Smooth muscle cell of the brain vasculature (primary cell): ENCODE results near the gene IP6K3.

Experiments
- DNase-seq: peaks from one replicate; pipeline ENCODE4 v3.0.0-alpha.2; 2012; ENCODE audit warnings: low read depth, low spot score

The IP6K3 gene

DNA sequence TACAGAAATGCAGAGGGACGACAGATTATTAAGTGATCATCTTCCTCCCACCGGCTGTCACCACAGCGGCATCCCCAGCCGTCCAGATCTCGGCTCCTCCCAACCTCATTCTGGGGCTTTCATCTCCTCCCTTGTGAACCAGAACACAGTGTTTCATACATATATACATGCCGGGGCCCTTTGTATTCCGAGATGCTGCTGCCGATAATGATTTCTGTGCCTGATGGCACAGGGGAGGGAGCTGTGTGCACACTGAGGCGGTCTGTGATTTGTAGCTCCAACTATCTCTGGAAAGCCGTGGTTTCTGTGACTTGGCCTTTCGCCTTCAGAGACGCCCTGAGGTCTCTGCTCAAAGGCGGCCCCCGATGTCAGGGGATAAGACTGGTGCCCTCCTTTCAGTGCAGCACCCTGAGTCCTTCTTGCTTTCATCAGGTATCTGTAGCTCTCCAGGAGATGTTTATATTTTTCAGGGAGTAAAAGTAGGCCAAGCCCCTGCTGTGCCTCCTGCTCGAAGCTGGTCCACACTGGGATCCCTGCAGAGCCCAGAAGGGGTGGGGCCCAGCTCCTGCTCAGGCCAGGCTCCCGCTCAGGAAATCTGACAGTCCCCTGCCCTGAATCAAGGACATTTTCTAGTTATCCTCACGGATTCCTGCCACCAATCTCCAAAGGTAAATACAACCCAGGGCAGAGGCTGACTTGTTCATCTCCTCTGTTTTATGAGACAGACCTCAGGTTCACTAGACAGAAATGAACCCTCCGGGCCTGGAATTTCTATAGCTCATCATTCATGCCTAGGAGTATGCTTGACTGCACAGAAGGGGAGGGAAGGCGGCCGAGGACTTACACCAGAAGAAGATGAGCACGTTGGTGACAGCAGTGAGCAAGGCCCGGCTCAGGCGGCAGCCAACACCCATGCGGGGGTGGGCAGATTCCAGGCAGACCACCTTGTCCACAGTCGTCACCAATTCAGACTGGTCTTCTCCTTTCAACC, 31.0 kb upstream of the IP6K3 start:
- no peak for DNase-seq

DNA sequence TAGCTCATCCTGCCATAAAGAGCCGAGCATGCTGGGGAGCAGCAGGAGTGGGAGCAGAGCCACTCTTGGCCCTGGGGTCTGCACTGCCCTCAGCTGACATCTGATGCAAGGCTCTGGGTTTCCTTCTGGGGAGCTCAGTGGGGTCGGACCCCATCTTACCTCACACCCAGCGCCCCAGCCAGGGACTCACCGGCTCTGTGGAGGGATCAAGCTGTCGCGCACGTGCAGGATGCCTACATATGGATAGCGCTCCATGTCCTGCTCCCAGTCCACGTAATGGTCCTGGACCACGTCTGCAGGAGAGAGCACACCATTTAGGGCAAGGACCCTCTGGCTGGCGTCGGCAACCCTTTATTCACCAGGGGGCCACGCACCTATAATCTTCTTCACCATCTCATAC, 30.1 kb upstream of the IP6K3 start:
- no peak for DNase-seq

DNA sequence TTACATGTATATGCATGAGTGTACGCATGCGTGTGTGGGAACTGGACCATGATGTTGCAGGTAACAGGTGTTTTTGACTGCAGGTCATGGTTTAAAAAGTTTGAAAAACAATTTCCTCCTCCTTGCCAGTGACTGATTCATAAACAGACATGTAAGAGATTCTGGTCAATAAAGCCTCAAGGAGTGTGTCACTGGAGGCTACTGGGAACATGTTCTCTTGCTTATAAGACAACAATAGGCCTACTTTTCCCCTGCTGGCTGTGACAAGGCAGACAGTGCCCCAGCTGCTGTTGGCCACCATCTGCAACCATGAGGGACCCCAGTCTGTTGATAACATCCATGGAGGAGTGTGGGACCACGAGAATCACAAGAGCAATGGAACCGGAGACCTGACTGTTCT, 29.5 kb upstream of the IP6K3 start:
- no peak for DNase-seq

DNA sequence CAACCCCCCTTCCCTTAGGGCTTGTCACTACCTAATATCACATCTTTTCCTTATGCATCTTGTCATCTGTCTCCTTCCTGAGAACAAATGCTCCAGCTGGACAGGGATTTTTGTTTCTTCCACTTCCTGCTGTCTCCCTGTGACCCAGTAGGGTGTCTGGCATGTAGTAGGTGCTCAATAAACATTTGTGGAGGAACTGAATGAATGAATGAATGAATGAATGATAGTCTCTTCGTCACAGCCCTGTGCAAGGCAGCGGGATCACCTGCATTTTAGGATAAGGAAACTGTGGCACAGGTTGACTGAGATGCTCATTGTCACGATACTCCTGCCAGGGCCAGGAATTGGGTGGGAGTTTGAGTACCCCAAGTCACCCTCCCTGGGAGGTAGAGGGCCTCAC, 28.1 kb upstream of the IP6K3 start:
- no peak for DNase-seq

DNA sequence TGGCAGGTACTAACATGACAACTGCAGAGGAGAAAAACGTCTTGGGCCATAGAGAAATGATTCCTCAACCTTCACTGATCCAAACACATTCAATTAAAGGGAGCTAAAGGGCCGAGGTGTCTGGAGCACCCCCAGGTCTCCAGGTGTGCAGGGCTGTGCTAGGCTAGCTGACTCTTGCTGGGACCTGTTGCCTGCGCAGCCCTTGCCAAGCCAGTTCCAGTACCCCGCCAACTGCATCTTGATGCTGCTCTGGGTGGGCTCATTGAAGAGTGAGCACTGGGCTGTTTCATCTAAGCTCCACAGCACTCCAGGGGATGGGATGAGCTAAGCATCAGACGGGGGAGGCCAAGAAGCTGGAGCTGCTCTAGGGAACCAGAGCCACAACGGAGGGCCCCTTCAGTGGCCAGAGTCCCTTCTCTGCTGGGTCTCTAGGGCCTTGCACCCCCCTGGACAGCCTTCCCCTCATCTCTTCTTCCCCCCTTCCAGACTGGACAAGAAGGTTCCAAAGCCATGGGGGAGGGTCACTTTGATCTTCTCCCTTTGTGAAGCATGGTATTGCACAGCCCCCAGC, 26.3 kb upstream of the IP6K3 start:
- DNase-seq: no peak

DNA sequence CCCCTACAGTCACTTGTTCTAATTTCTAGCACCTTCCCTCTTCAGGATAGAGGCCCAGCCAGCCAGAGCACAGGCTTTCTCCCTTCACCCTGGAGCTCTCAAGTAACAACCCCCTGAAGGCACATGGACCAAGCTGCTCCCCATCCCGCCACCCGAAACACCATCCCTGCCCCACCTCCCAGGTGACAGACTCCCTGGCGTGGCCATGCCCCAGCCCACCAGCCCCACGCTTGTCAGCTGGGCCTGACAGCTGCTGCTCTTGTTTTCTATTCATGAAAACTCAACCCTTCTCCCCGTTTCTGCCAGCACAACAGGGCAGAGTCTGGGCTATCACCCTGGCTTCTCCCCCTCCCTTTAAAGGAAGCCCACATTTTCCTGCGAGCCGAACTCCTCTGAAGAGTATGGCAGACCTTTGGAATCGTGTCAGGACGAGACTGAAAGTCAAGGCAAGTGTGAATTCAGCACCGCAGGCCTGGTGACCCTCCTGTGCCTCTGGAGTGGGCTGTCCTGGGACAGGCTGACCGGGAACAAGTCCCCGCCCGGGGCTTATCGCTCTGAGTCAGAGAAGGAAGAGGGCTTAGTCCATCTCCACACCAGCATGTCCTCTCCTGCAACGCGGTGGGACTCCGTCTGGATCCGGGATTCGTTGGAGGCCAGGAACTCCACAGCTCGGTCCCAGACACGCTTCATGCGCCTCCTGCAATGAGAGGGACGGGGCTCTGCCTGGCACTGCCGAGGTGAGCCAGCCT, 25.6 kb upstream of the IP6K3 start:
- no peak for DNase-seq

DNA sequence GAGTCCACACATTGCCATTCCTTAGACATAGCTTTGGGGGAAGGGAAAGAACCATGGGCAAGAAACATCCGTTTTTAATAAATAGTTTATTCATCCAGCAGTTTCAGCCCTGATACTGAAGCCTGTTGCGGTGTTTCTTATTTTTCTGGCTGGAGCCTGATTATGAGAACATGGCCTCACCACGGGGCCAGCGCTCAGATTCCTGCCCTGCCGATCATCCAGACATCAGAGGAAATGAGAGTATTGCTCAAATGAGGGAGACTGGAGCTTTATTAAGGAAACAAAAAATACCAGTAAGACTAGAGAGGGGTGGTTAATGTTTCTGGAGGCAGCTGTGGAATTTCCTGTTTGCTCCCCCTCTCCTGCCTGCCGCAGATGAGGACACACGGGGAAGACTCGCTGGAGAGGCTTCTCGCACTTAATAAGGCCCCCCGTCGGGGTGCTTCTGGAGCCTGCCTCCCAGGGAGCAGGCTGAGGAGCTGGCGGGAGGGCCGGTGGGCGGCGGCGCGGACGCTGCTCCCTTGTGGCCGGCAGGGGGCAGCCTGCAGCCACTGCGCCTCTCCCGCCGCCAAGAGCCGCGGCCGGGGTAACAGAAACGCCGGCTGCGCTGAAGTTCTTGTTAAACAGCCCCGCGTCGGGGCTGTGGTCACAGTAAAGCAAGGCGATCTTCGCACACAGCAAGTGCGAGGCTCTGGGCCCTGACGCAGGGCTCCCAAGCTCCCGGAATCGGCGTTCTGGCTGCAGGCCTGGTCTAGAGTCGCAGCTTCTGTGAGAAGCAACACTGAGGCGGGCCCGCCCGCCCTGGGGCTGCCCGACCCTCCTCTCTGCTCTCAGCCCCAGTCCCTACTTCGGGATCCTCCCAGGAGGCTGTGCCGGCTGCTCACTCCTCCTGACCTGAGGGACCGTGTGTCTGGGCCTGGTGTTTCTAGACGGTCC, 24.7 kb upstream of the IP6K3 start:
- peak; percentile 93 for DNase-seq

DNA sequence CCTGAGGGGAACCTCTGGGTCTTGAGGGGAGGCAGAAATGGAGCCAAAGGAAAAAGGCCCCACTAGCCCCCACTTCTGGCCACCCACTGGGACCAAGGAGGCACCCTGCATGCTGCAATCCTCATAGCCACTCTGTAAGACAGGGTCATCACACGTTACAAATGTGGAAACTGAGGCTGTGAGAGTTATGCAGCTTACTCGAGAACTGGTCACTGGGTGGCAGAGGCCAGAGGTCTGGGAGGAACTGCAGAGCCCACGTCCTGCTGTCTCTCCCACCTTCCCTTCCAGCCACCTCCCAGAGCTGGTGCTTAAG, 24.1 kb upstream of the IP6K3 start:
- no peak for DNase-seq

DNA sequence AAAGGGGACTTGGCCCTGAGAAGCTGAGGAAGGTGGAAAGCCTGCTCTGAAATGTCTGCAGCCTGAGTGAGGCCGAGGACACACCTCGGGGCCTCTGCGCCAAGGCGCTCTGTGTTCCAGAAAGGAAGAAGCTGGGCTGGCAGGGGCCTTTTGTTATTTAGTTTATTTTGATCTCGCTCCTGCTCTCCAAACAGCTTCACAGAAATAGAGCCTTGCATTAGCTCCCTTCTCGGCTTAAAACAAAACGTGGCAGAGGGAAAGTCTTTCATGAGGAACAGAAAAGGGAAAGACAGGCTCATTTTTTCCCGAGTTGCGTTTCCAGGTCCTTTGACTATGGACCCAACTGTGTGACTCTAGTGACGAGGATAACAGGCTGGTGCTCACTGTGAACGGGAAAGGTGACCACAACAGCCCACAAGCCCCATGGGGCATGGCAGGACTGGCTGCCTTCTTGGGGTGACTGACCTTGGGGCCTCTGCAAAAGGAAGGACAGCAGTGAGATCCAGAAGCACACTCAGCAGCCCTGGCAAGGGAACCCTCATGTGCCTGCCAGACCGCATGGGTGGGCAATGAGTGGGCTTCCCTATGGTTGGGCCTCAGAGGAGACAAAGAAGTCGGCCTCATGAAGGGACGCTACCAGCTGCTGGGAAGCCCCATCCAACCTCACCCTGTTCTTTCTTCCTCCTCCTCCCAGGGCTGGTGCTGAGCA, 23.6 kb upstream of the IP6K3 start:
- no peak for DNase-seq

DNA sequence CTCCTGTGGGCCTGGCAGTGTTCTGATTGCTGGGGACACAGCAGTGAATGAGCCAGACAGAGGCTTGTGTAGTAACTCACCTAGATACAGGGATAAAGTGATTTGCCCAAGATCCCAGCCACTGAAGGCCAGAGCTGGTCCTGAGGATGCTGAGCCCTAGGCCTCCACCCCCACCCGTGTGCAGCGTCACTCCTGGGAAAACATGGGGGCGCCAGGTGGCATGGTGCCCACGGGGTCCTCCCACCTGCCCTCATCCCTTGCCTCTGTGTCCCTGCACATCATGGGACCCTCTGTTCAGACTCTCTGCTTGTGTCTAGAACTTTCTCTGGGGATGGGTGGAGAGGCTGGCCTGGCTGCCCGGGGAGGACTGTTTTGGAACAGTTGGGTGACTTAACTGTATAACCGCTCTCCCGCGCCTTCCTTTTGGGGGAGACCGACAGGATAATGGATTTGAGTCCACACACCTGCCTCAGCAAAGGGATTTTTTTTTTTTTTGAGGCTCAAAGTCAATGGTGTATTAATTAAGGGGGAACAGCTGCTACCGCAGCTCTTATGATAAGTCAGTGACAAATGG, 22.6 kb upstream of the IP6K3 start:
- DNase-seq: no peak

DNA sequence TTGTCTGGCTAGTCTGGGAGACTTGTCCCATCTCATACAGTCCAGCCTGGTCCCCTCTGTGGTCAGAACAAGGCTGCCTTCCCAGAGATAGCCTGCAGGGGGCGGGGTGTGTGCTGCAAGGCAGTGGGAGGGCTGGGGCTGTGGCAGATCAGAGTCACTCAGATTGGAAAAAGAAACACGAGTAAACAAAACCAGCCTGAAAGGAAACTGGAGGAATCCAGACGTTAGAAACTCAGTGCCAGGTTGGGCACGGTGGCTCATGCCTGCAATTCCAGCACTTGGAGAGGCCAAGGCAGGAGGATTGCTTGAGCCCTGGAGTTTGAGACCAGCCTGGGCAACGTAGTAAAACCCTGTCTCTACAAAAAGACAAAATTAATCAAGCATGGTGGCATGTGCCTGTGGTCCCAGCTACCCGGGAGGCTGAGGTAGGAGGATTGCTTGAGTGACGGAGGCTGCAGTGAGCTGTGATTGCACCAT, 22.0 kb upstream of the IP6K3 start:
- DNase-seq: no peak

DNA sequence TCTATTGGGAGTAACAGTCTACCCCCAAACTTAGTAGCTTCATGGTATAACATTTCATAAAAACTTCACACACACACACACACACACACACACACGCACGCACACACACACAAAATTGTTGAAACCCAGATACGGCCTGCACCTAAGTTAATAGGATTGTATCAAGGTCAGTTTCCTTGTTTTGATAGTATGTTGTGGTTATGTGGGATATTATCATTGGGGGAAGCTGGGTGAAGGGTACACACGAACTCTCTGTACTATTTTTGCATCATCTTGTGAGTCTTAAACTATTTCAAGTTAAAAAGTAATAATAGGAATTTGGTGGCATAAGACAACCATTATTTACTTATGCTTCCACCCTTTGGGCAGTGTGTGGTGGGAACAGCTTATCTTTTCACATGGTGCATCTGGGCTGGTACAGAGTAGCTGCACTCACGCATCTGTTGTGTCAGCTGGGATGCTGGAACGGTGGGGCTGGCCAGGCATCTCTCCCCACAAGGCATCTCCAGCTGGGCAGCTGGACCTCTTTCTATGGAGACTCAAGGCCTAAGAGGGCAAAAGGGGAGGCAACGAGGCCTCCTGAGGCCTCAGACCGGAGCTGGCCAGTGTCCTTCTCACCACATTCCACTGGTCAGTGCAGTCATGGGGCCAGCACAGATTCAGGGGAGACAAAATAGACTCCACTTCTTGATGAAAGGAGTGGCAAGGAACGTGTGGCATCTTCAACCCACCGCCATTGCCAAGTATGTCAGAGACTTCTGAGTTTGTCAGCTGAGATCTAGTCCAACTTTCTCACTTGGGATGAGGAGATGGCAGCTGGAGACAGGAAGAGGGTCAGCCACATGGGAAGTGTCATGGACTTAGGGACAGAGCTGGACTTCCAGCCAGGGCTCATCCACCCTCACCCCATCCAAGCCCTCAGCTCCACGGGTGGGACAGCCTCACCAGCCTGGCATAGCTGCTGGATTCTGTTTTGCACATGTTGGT, 20.5 kb upstream of the IP6K3 start:
- no peak for DNase-seq

DNA sequence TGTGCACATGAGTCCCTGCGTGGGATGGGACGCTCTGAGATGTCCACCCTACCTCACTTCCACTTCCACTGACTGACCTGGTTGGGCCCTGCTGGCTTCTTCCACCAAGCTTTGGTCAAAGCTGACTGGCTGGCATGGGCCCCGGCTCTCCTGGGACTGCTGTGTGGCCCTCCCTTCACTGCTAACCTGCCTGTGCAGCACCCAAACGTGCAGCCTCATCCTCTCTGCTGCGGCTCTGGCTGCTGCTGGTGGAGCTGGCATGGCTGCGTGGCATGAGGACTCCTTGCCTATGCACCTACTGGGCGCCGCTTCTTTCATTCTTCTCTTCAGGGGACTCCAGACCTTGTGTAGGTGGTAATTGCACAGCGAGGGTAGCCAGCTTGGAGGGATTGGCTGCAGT, 18.7 kb upstream of the IP6K3 start:
- DNase-seq: no peak

DNA sequence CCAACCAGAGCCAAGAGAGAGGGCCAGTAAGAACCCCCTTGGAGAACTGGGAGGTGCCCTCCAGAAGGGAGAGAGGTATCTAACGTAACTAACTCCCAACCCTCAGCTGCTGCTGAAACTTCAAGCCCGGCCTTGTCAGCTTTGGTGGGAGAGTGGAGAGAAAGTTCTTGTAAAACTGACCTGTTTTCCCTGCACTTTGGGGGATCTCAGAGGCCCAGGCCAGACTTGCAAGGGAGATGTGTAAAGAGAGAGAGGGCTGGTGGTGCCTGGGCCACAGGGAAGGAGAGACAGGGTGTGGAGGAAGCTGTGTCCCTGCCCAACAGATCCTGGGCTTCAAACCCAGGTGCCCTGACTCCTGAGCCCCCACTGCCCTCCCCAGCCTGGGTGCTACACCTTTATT, 17.3 kb upstream of the IP6K3 start:
- DNase-seq: no peak

DNA sequence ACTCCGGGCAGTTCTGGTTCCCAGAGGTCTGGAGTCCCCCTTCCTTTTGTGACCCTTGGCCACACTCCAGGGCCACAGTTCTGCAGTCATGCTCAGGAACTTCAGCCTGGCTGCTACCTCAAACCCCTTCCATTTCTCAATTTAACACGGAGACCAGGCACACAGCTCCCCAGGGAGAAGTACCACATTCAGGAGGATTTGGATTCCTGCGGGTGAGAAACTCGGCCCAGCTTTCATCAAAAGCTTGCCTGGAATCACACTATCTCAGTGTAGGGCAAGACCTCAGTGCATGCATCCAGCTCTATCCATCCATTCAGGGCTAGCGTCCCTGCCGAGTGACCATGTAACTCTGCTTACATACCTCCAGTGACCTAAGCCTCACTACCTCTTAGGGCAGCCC, 16.8 kb upstream of the IP6K3 start:
- no peak for DNase-seq

DNA sequence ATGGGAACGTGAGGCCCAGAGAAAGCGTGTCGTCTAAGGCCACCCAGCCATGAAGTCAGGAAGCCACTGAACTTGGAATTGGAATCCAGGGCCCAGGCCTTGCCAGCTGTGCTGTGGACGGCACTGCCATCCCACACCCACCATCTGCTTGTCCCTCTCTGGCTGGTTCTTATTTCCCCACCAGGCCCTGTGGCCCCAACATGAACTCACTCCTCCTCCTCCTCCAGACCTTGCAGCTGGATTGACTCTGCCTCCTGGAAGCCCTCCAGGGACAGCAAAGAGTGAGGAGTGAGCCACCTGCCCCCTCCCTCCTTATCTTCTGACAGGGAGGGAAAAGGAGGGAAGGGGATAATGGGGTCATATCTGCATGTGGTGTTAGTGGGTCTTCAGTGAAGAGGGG, 16.0 kb upstream of the IP6K3 start:
- DNase-seq: no peak

DNA sequence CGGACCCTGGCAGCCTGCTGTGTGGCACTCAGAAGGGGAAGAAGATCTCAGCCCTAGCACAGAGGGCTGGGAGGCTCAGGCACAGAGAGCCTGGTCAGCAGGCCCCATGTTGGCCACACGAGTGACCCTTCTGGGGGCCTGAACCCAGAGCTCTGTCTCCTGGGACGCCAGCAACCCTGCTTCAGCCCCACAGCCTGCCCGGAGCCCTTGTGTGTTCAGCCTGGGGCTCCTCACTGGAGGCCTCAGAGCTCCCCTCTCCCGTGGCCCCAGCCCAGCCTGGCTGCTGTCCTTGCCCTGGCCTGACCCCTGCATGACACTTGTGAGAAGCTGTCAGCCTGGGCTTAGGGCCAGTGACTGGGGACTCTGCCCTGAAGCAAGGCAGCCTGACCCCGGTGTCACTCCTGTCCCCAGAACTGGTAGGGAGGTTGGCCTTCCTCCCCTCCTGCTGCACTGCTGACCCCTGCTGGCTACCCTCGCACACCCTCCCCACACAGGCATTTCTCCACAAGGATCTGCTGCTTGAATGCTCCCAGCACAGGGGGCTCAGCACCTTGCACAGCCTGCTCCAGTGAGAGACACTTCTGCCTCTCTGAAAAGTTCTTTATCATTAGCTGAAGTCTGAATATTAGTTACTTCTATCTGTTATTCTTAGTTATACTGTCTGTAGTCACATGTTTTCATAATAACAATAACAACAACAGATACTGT, 15.4 kb upstream of the IP6K3 start:
- DNase-seq: no peak

DNA sequence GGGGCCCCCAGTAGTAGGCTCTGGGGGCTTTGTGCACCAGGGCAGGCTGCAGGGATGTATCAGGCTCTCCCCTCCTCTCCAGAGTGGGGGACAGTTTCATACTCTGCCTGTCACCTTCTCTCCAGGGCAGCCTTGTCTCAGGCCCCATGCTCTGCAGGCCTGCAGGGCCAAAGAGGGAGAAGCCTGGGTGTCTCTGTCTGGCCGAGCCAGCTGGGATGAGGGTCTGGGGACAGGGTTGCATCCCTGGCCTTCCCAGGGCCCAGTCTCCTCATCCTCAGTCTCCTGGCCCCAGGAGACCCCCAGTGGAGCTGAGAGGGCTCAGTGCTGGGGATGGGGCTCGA, 14.8 kb upstream of the IP6K3 start:
- DNase-seq: no peak
